ENCODE data around the gene TMPRSS6.

The TMPRSS6 gene

GRCh38 chr22:37135023-37135422 is 25.5 kb upstream of the TMPRSS6 start:
- Histone ChIP-seq H3K4me2 (ENCODE audit: low read length) (no peak overlapping the region), H3K27me3 (ENCODE audit: control insufficient read depth, low read length) (no peaks in the 10 kb centered on the region), H3K4me3 (ENCODE audit: low read length) (no peak overlapping the region), H3K9me3 (ENCODE audit: control insufficient read depth, insufficient read depth, low read length) (no peaks in the 10 kb centered on the region), H3K9me2 (replicated peaks; ENCODE audit: control insufficient read depth, low read length) (no peaks in the 10 kb centered on the region), H3K79me2 (ENCODE audit: control insufficient read depth, low read length) (no peaks in the 10 kb centered on the region), H3F3A (ENCODE audit: control insufficient read depth, insufficient read depth) (no peaks in the 10 kb centered on the region), H3K36me3 (ENCODE audit: control insufficient read depth, low read length) (no peaks in the 10 kb centered on the region), H4K20me1 (ENCODE audit: control insufficient read depth, insufficient read depth, low read depth, low read length) (no peaks in the 10 kb centered on the region), H3K4me1 (ENCODE audit: control insufficient read depth, low read length) (no peaks in the 10 kb centered on the region), H3K27ac (ENCODE audit: low read depth, low read length) (no peak overlapping the region)
- TF ChIP-seq CTCF (IDR thresholded peaks at IDR 0.05; ENCODE audit: low read depth, low read length, poor library complexity, severe bottlenecking), result no peak
- TF ChIP-seq EZH2phosphoT487 (IDR thresholded peaks at IDR 0.05; ENCODE audit: borderline replicate concordance, low read length), result no peak

GRCh38 chr22:37133304-37134018 is 23.9 kb upstream of the TMPRSS6 start:
- H3K27ac ChIP-seq (ENCODE audit: low read depth, low read length), result no peak overlapping the region
- no peaks in the 10 kb centered on the region for H3K4me1 ChIP-seq (ENCODE audit: control insufficient read depth, low read length)
- no peaks in the 10 kb centered on the region for H3F3A ChIP-seq (ENCODE audit: control insufficient read depth, insufficient read depth)
- H3K4me3 ChIP-seq (ENCODE audit: low read length), result no peak overlapping the region
- H3K9me3 ChIP-seq (ENCODE audit: control insufficient read depth, insufficient read depth, low read length), result no peaks in the 10 kb centered on the region
- H3K27me3 ChIP-seq (ENCODE audit: control insufficient read depth, low read length), result no peaks in the 10 kb centered on the region
- H4K20me1 ChIP-seq (ENCODE audit: control insufficient read depth, insufficient read depth, low read depth, low read length), result no peaks in the 10 kb centered on the region
- no peaks in the 10 kb centered on the region for H3K36me3 ChIP-seq (ENCODE audit: control insufficient read depth, low read length)
- no peaks in the 10 kb centered on the region for H3K79me2 ChIP-seq (ENCODE audit: control insufficient read depth, low read length)
- no peaks in the 10 kb centered on the region for H3K9me2 ChIP-seq (replicated peaks; ENCODE audit: control insufficient read depth, low read length)
- no peak overlapping the region for H3K4me2 ChIP-seq (ENCODE audit: low read length)
- no peak for TF ChIP-seq EZH2phosphoT487 (IDR thresholded peaks at IDR 0.05; ENCODE audit: borderline replicate concordance, low read length)
- TF ChIP-seq CTCF (IDR thresholded peaks at IDR 0.05; ENCODE audit: low read depth, low read length, poor library complexity, severe bottlenecking), result no peak

GRCh38 chr22:37132773-37133172 is 23.3 kb upstream of the TMPRSS6 start:
- Histone ChIP-seq H3K4me1 (ENCODE audit: control insufficient read depth, low read length) (no peaks in the 10 kb centered on the region), H3K9me2 (replicated peaks; ENCODE audit: control insufficient read depth, low read length) (no peaks in the 10 kb centered on the region), H3F3A (ENCODE audit: control insufficient read depth, insufficient read depth) (no peaks in the 10 kb centered on the region), H3K4me3 (ENCODE audit: low read length) (no peak overlapping the region), H3K79me2 (ENCODE audit: control insufficient read depth, low read length) (no peaks in the 10 kb centered on the region), H3K27me3 (ENCODE audit: control insufficient read depth, low read length) (no peaks in the 10 kb centered on the region), H3K36me3 (ENCODE audit: control insufficient read depth, low read length) (no peaks in the 10 kb centered on the region), H3K27ac (ENCODE audit: low read depth, low read length) (no peak overlapping the region), H4K20me1 (ENCODE audit: control insufficient read depth, insufficient read depth, low read depth, low read length) (no peaks in the 10 kb centered on the region), H3K9me3 (ENCODE audit: control insufficient read depth, insufficient read depth, low read length) (no peaks in the 10 kb centered on the region), H3K4me2 (ENCODE audit: low read length) (no peak overlapping the region)
- TF ChIP-seq EZH2phosphoT487 (IDR thresholded peaks at IDR 0.05; ENCODE audit: borderline replicate concordance, low read length) (no peak), CTCF (IDR thresholded peaks at IDR 0.05; ENCODE audit: low read depth, low read length, poor library complexity, severe bottlenecking) (no peak)

All from DOHH2 (cell line).